ENCODE results near the gene PPEF2.

DNA sequence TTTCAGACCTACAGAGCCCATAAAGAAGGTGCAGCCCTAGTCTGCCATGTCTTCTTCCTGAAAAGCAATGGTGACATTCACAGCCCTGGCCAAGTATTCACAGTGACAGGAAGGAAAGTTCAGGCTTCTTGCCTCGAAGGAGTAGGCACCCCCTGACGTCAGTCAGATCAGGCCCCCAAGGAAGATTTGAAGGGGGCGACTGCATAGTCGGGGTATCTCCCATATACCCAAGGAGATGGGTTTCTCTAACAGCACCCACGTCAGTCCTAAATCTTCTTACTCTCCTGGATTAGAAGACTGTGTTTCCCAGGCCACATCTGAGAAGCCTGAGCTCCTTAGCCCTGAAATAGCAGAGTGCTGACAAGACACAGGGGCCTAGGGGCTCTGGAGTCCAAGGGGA is at the start of gene PPEF2:
- no peak for TF ChIP-seq EP300 (IDR thresholded peaks at IDR 0.05; ENCODE audit: low read depth)
- TF ChIP-seq, protein P1, sequence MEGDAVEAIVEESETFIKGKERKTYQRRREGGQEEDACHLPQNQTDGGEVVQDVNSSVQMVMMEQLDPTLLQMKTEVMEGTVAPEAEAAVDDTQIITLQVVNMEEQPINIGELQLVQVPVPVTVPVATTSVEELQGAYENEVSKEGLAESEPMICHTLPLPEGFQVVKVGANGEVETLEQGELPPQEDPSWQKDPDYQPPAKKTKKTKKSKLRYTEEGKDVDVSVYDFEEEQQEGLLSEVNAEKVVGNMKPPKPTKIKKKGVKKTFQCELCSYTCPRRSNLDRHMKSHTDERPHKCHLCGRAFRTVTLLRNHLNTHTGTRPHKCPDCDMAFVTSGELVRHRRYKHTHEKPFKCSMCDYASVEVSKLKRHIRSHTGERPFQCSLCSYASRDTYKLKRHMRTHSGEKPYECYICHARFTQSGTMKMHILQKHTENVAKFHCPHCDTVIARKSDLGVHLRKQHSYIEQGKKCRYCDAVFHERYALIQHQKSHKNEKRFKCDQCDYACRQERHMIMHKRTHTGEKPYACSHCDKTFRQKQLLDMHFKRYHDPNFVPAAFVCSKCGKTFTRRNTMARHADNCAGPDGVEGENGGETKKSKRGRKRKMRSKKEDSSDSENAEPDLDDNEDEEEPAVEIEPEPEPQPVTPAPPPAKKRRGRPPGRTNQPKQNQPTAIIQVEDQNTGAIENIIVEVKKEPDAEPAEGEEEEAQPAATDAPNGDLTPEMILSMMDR (IDR thresholded peaks at IDR 0.05): no peak

Measured in transverse colon (tissue), 3 donors.